OCI-LY1 (cell line): ENCODE data around the gene AP3D1.

Experiments
- H2AFZ ChIP-seq: fragments of 200-600 bp; sonication (generic), shearing (Covaris generic); 2 replicates; pipeline ENCODE4 v1.6.0; 2014; ENCODE audit warnings: antibody characterized with exemption, mild to moderate bottlenecking, low read length
- H3F3A ChIP-seq: fragments of 200-600 bp; sonication (generic), shearing (Covaris generic); 2 replicates; pipeline ENCODE4 v1.6.0; 2014; ENCODE audit warnings: mild to moderate bottlenecking, antibody characterized with exemption, low read length, moderate library complexity; ENCODE audit not compliant: insufficient read depth
- H3K27ac ChIP-seq: fragments of 200-600 bp; sonication (generic); 2 replicates; pipeline ENCODE4 v1.5.1; 2014; ENCODE audit warnings: low read length, mixed run types, mild to moderate bottlenecking, low read depth; ENCODE audit not compliant: poor library complexity, severe bottlenecking
- H3K27me3 ChIP-seq: fragments of 200-600 bp; sonication (generic); 2 replicates; pipeline ENCODE4 v1.6.0; 2014; ENCODE audit warnings: antibody characterized with exemption, mild to moderate bottlenecking, low read length, moderate library complexity; ENCODE audit not compliant: insufficient read depth
- H3K36me3 ChIP-seq: fragments of 200-600 bp; sonication (generic); 2 replicates; pipeline ENCODE4 v1.6.1; 2014; ENCODE audit warnings: mild to moderate bottlenecking, antibody characterized with exemption, low read length, moderate library complexity, mixed read lengths; ENCODE audit not compliant: insufficient read depth
- H3K4me1 ChIP-seq: fragments of 200-600 bp; sonication (generic); 2 replicates; pipeline ENCODE4 v1.5.1; 2014; ENCODE audit warnings: mild to moderate bottlenecking, low read length, moderate library complexity; ENCODE audit not compliant: insufficient read depth, severe bottlenecking
- H3K4me2 ChIP-seq: fragments of 200-600 bp; sonication (generic), shearing (Covaris generic); 2 replicates; pipeline ENCODE4 v1.6.1; 2014; ENCODE audit warnings: low read length
- H3K4me3 ChIP-seq: fragments of 200-600 bp; sonication (generic); 2 replicates; pipeline ENCODE4 v1.5.1; 2014; ENCODE audit warnings: low read length, low read depth, mild to moderate bottlenecking, mixed read lengths; ENCODE audit not compliant: poor library complexity, severe bottlenecking
- H3K79me2 ChIP-seq: fragments of 200-600 bp; shearing (Covaris generic); 2 replicates; pipeline ENCODE4 v1.6.1; 2016; ENCODE audit warnings: mixed run types, low read length, mixed read lengths; ENCODE audit not compliant: insufficient read depth
- H3K9ac ChIP-seq: fragments of 200-600 bp; sonication (generic), shearing (Covaris generic); 2 replicates; pipeline ENCODE4 v1.6.1; 2014; ENCODE audit warnings: mild to moderate bottlenecking, low read length, mixed read lengths
- H3K9me2 ChIP-seq: fragments of 200-600 bp; sonication (generic), shearing (Covaris generic); 2 replicates; pipeline ENCODE4 v1.6.1; 2014; ENCODE audit warnings: low read depth, mild to moderate bottlenecking, low read length, mixed read lengths
- H3K9me3 ChIP-seq: fragments of 200-600 bp; shearing (Covaris generic); 2 replicates; pipeline ENCODE4 v1.6.1; 2014; ENCODE audit warnings: low read length, mixed read lengths
- H4K20me1 ChIP-seq: fragments of 200-600 bp; sonication (generic), shearing (Covaris generic); 2 replicates; pipeline ENCODE4 v1.6.0; 2016; ENCODE audit warnings: mild to moderate bottlenecking, low read length; ENCODE audit not compliant: insufficient read depth
- EZH2 ChIP-seq: fragments of 200-600 bp; sonication (generic), shearing (Covaris generic); IDR thresholded peaks from 2 replicates; pipeline ENCODE4 v1.8.0; 2017; ENCODE audit warnings: borderline replicate concordance, mixed run types, mild to moderate bottlenecking, antibody characterized with exemption, low read length, moderate library complexity, mixed read lengths
- TF ChIP-seq, protein P1 (sequence below): fragments of 200-600 bp; sonication (generic), shearing (Covaris generic); IDR thresholded peaks from 2 replicates; pipeline ENCODE4 v1.5.1; 2017; ENCODE audit warnings: mild to moderate bottlenecking, antibody characterized with exemption, low read length, moderate library complexity, mixed read lengths

The AP3D1 gene

DNA sequence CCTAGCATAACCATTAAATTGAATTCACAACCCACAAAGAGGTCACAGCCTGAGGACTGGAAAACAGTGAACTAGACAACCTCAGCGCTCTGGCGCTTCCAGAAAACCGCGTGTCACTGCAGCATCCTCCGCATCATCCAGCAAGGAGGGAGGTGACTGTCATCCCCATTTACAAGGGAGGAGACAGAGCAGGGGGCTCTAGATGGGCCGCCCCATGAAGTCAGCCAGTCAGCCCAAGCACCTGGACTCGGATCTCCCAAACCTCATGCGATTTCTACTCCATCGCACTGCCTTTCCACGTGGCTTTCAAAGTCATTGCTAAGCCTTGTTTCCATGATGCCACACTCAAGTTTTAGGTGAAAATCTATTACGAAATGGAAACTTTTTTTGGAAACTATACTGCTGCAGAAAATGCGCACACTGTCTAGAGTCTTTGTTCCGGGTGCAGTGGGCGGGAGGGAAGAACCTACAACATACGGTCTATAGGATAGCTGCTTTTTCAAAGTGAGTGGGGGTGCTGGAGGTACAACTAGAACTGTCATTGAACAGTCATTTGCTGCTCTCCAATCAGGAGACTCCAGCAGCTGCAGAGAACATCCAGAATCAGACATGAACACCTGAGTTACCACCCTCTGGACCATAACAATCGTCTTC lies 2.8 kb downstream of the AP3D1 start:
- H3K9ac ChIP-seq = no peak overlapping the region
- no peaks in the 10 kb centered on the region for H3F3A ChIP-seq
- TF ChIP-seq, protein P1, sequence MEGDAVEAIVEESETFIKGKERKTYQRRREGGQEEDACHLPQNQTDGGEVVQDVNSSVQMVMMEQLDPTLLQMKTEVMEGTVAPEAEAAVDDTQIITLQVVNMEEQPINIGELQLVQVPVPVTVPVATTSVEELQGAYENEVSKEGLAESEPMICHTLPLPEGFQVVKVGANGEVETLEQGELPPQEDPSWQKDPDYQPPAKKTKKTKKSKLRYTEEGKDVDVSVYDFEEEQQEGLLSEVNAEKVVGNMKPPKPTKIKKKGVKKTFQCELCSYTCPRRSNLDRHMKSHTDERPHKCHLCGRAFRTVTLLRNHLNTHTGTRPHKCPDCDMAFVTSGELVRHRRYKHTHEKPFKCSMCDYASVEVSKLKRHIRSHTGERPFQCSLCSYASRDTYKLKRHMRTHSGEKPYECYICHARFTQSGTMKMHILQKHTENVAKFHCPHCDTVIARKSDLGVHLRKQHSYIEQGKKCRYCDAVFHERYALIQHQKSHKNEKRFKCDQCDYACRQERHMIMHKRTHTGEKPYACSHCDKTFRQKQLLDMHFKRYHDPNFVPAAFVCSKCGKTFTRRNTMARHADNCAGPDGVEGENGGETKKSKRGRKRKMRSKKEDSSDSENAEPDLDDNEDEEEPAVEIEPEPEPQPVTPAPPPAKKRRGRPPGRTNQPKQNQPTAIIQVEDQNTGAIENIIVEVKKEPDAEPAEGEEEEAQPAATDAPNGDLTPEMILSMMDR = no peak
- no peak for TF ChIP-seq EZH2
- no peaks in the 10 kb centered on the region for H3K9me2 ChIP-seq
- H3K27ac ChIP-seq = no peak overlapping the region
- H3K79me2 ChIP-seq = peaks cover 52% of the 10 kb centered on the region
- no peaks in the 10 kb centered on the region for H4K20me1 ChIP-seq
- H3K4me2 ChIP-seq = peak overlapping the region; percentile 16; the same call in 1 of the 2 replicates
- peaks cover 39% of the 10 kb centered on the region for H3K4me1 ChIP-seq
- H3K9me3 ChIP-seq = no peaks in the 10 kb centered on the region
- H2AFZ ChIP-seq = no peak overlapping the region
- no peaks in the 10 kb centered on the region for H3K27me3 ChIP-seq
- H3K4me3 ChIP-seq = peak overlapping the region; percentile 10
- H3K36me3 ChIP-seq = 0 out of 2 replicates have a peak, but pooled peaks cover 3% of the 10 kb centered on the region

DNA sequence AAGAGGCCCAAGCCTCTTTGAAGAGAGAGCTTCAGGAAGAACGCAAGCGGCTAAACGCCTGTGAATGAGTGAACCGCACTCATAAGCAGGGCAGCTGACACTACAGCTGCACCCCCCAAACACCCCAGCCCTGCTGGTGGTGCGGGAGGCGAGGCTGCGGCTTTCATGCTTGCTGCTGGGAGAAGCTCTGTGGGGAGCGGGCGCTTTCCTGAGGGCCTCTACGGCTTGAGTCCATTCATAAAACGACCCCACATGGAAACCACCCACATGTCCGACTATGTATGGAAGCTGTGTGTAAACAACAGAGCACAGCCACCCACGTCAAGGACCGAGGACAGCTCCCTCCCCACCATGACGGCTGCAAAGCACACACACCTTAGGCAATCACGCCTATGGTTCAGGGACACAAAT lies 5.5 kb downstream of the AP3D1 start:
- no peaks in the 10 kb centered on the region for H4K20me1 ChIP-seq

DNA sequence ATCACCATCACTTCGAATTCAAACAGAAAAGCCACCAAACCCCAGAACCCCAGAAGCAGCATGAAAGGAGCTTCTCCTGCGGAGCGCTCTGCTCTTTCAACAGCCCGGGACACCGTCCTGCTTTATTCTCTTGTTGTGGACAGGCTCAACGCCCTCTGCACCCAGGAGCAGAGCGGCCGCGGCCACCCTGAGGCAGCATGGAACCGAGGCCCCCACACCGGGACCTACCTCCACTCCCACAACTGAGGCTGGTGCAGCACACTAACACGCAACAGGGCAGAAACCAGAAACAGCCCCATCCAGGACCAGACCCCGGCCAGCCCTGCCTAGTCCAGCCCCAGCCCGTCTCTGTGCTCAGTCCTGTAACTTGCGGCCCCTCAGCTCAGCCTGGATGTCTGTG lies 7.2 kb downstream of the AP3D1 start:
- TF ChIP-seq, protein P1 = no peak
- no peak for TF ChIP-seq EZH2
- H3K4me2 ChIP-seq = no peak overlapping the region
- no peak overlapping the region for H3K9ac ChIP-seq
- 0 out of 2 replicates have a peak, but pooled peaks cover 6% of the 10 kb centered on the region for H3K36me3 ChIP-seq
- H3K9me3 ChIP-seq = no peaks in the 10 kb centered on the region
- peaks cover 33% of the 10 kb centered on the region for H3K79me2 ChIP-seq
- H2AFZ ChIP-seq = no peak overlapping the region
- H3K4me1 ChIP-seq = peaks cover 22% of the 10 kb centered on the region
- no peaks in the 10 kb centered on the region for H3K27me3 ChIP-seq
- H3K9me2 ChIP-seq = no peaks in the 10 kb centered on the region
- H4K20me1 ChIP-seq = no peaks in the 10 kb centered on the region
- H3K4me3 ChIP-seq = no peak overlapping the region
- no peak overlapping the region for H3K27ac ChIP-seq
- no peaks in the 10 kb centered on the region for H3F3A ChIP-seq

More for the DNA sequence above, 5.5 kb downstream of the AP3D1 start:
- Histone ChIP-seq H3F3A (no peaks in the 10 kb centered on the region), H3K4me1 (peaks cover 35% of the 10 kb centered on the region), H3K4me3 (no peak overlapping the region), H3K4me2 (no peak overlapping the region; the same call in 1 of the 2 replicates), H3K27me3 (no peaks in the 10 kb centered on the region), H3K9me2 (no peaks in the 10 kb centered on the region), H3K36me3 (0 out of 2 replicates have a peak, but pooled peaks cover 3% of the 10 kb centered on the region), H2AFZ (no peak overlapping the region), H3K9ac (no peak overlapping the region), H3K27ac (no peak overlapping the region), H3K79me2 (peaks cover 49% of the 10 kb centered on the region), H3K9me3 (no peaks in the 10 kb centered on the region)
- TF ChIP-seq, protein P1 = no peak
- no peak for TF ChIP-seq EZH2
